IPS-NIHi7 (cell line): ENCODE measurements around the gene FAM72A.
"Not testable (repeated sequence)": the region's sequence is repeated elsewhere in the genome, so short reads cannot be mapped to it uniquely, and the experiment has no call there.

Source experiments
- DNase-seq: peaks from one replicate; pipeline ENCODE4 v3.0.0; 2012; ENCODE audit warnings: mixed read lengths; ENCODE audit errors: extremely low spot score

Gene FAM72A

GRCh38 chr1:206202789-206203363 is at the start of gene FAM72A:
FAM72A (minus strand) TSS chr1:206202839; CDS start chr1:206202025, 814 bp downstream.
- DNase-seq = not testable (repeated sequence)

- not testable (repeated sequence) for DNase-seq
Observed at GRCh38 chr1:206250953-206251681, 48.5 kb upstream of the FAM72A start.

- not testable (repeated sequence) for DNase-seq
Observed at GRCh38 chr1:206246129-206246886, 43.7 kb upstream of the FAM72A start.

- DNase-seq = not testable (repeated sequence)
Observed at GRCh38 chr1:206245479-206245878, 42.8 kb upstream of the FAM72A start.

GRCh38 chr1:206243335-206243734 is 40.7 kb upstream of the FAM72A start:
- DNase-seq = not testable (repeated sequence)

- not testable (repeated sequence) for DNase-seq
Observed at GRCh38 chr1:206240288-206240687, 37.6 kb upstream of the FAM72A start.

GRCh38 chr1:206235190-206235589 is 32.6 kb upstream of the FAM72A start:
- not testable (repeated sequence) for DNase-seq

- not testable (repeated sequence) for DNase-seq
Observed at GRCh38 chr1:206234189-206234916, 31.7 kb upstream of the FAM72A start.

- not testable (repeated sequence) for DNase-seq
Observed at GRCh38 chr1:206232970-206233645, 30.5 kb upstream of the FAM72A start.

GRCh38 chr1:206231989-206232388 is 29.4 kb upstream of the FAM72A start:
- DNase-seq = not testable (repeated sequence)

GRCh38 chr1:206229286-206229685 is 26.6 kb upstream of the FAM72A start:
- DNase-seq = not testable (repeated sequence)

- DNase-seq = not testable (repeated sequence)
Observed at GRCh38 chr1:206226886-206227285, 24.2 kb upstream of the FAM72A start.

- not testable (repeated sequence) for DNase-seq
Observed at GRCh38 chr1:206225386-206225785, 22.7 kb upstream of the FAM72A start.

- DNase-seq = not testable (repeated sequence)
Observed at GRCh38 chr1:206224190-206224776, 21.6 kb upstream of the FAM72A start.

- not testable (repeated sequence) for DNase-seq
Observed at GRCh38 chr1:206221585-206221984, 18.9 kb upstream of the FAM72A start.

GRCh38 chr1:206220332-206221000 is 17.8 kb upstream of the FAM72A start:
- not testable (repeated sequence) for DNase-seq

GRCh38 chr1:206219514-206220331 is 17.1 kb upstream of the FAM72A start:
- DNase-seq = not testable (repeated sequence)

GRCh38 chr1:206218765-206219164 is 16.1 kb upstream of the FAM72A start:
- not testable (repeated sequence) for DNase-seq

- DNase-seq = not testable (repeated sequence)
Observed at GRCh38 chr1:206218285-206218684, 15.6 kb upstream of the FAM72A start.
